Bronchial epithelial cell (primary cell): ENCODE results near the gene RFX1. TPM values are rescaled to one million over a fixed set of nuclear protein-coding genes. Genes with fewer than 3 reads are reported as not detected.
"Not testable (repeated sequence)": the region's sequence is repeated elsewhere in the genome, so short reads cannot be mapped to it uniquely, and the experiment has no call there.

Experiments used
- DNase-seq: peaks from one replicate; pipeline ENCODE4 v3.0.0-alpha.2; 2010; ENCODE audit warnings: low read depth
- FAIRE-seq: peaks from 2 replicates; lab custom pipeline; 2011; peaks lifted over from hg19 to GRCh38; lab: Jason Lieb, UNC
- H3K27me3 ChIP-seq: 2 replicates; pipeline ENCODE4 v1.5.1; 2011; ENCODE audit warnings: low read length; ENCODE audit not compliant: control insufficient read depth, insufficient read depth
- H3K36me3 ChIP-seq: 2 replicates; pipeline ENCODE4 v1.5.1; 2011; ENCODE audit warnings: low read length; ENCODE audit not compliant: control insufficient read depth, insufficient read depth
- H3K4me3 ChIP-seq: 2 replicates; pipeline ENCODE4 v1.5.1; 2011; ENCODE audit warnings: mild to moderate bottlenecking, low read depth, low read length, control low read depth
- total RNA-seq: library from RNA; depleted of rRNA; stranded (reverse); fragments of >200 nt; gene quantifications from 2 replicates; pipeline ENCODE4 v1.2.1, GENCODE V29; 2014
- TF ChIP-seq, protein P1 (sequence below): IDR thresholded peaks from 2 replicates; pipeline ENCODE4 v1.5.1; 2011; ENCODE audit warnings: mild to moderate bottlenecking, moderate library complexity, low read length, control low read depth, inconsistent platforms; ENCODE audit not compliant: insufficient read depth, severe bottlenecking

The RFX1 gene
- total RNA-seq, 1 donor from 2014 or later = 0.79 TPM

DNA sequence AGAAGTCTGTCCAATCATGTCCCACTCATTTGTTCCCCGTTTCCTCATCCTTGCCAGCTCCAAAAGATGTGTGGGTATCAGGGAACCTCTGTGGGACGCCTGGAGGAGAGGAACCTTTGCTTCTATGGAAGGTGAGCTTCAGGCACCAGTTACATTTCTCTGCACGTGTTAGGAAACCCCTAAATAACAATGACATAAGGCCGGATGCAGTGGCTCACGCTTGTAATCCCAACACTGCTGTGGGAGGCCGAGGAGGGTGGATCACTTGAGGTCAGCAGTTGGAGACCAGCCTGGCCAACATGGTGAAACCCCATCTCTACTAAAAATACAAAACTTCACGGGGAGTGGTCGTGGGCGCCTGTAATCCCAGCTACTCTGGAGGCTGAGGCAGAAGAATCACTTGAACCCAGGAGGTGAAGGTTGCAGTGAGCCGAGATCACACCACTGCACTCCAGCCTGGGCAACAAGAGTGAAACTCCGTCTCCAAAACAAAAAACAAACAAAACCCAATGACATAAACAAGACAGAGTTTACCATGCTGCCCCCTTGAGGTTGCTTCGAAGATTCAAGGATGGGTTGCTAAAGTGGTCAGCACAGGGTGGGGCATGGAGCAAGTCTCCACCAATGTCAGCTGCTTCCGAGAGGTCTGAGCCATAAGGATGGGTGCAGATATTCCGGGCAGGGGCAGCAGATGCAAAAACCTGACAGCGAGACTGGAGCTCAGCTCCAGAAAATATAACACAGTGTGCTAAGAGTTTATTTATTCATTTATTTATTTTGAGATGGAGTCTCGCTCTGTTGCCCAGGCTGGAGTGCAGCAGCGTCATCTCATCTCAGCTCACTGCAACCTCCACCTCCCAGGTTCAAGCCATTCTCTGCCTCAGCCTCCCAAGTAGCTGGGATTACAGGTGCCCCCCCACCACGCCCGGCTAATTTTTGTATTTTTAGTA lies 36.8 kb upstream of the RFX1 start:
- not testable (repeated sequence) for H3K4me3 ChIP-seq, FAIRE-seq, H3K36me3 ChIP-seq, H3K27me3 ChIP-seq
- DNase-seq = peak; percentile 71
- TF ChIP-seq, protein P1, sequence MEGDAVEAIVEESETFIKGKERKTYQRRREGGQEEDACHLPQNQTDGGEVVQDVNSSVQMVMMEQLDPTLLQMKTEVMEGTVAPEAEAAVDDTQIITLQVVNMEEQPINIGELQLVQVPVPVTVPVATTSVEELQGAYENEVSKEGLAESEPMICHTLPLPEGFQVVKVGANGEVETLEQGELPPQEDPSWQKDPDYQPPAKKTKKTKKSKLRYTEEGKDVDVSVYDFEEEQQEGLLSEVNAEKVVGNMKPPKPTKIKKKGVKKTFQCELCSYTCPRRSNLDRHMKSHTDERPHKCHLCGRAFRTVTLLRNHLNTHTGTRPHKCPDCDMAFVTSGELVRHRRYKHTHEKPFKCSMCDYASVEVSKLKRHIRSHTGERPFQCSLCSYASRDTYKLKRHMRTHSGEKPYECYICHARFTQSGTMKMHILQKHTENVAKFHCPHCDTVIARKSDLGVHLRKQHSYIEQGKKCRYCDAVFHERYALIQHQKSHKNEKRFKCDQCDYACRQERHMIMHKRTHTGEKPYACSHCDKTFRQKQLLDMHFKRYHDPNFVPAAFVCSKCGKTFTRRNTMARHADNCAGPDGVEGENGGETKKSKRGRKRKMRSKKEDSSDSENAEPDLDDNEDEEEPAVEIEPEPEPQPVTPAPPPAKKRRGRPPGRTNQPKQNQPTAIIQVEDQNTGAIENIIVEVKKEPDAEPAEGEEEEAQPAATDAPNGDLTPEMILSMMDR = peak; percentile 64

DNA sequence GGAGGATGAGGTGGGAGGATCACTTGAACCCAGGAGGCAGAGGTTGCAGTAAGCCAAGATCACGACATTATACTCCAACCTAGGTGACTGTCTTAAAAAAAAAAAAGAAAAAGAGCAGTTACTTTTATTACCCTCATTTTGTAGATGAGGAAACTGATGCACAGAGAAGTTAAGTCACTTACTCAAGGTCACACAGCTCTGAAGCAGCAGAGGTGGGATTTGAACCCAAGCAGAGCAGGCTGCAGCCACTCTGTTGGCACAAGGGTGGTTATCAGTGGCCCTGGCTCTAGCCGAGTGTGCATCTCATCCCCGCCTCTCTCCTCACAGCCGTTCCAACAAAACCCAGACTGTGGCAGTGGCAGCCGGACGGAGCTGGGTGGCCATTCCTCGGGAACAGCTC lies 33.1 kb upstream of the RFX1 start:
- no peak for DNase-seq
- Histone ChIP-seq H3K4me3 (no peak overlapping the region), H3K36me3 (no peaks in the 10 kb centered on the region), H3K27me3 (no peaks in the 10 kb centered on the region)
- no peak for FAIRE-seq
- TF ChIP-seq, protein P1 = no peak

DNA sequence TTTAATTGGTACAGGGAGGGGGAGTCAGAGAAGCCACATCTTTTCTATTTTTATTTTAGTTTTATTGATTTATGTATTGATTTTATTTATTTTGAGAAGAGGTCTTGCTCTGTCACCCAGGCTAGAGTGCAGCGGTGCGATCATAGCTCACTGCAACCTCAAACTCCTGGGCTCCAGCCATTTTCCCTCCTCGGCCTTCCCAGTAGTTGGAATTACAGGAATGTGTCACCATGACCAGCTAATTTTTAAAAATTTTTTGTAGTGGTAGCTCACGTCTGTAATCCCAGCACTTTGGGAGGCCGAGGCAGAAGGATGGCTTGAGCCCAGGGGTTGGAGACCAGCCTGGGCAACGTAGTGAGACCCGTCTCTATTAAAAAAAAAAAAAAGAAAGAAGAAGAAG lies 29.6 kb upstream of the RFX1 start:
- no peaks in the 10 kb centered on the region for H3K27me3 ChIP-seq
- no peak overlapping the region for H3K4me3 ChIP-seq
- no peaks in the 10 kb centered on the region for H3K36me3 ChIP-seq
- TF ChIP-seq, protein P1 = no peak
- no peak for FAIRE-seq
- no peak for DNase-seq

DNA sequence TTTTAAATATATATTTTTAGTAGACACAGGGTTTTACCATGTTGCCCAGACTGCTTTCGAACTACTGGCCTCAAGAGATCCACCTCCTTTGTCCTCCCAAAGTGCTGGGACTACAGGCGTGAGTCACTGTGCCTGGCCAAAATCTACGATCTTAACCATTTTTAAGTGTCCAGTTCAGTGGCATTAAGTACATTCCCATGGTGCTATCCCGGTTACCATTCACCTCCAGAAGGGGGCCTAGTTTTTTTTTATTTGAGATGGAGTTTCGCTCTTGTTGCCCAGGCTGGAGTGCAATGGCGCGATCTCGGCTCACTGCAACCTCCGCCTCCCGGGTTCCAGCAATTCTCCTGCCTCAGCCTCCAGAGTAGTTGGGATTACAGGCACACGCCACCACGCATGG lies 29.0 kb upstream of the RFX1 start:
- H3K27me3 ChIP-seq, H3K4me3 ChIP-seq, DNase-seq, FAIRE-seq, H3K36me3 ChIP-seq: not testable (repeated sequence)

DNA sequence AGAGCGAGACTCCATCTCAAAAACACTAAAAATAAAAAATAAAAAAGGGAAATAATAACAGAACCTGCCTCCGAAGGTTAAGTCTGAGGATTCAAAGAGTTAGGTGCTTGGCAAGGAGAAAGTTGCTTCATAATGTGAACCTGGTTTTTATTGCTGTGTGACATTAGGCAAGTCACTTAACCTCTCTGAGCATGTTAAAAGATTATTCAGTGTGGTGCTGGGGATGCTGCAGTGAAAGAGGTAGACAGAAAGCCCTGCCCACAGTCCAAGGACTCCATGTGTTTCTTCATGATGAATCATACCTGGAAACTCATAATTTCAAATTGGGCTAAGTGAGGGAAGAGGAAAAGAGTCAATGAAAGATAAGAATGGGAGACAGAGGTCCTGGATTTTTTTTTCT lies 27.8 kb upstream of the RFX1 start:
- no peaks in the 10 kb centered on the region for H3K27me3 ChIP-seq
- peak; percentile 35 for DNase-seq
- H3K36me3 ChIP-seq = no peaks in the 10 kb centered on the region
- no peak for FAIRE-seq
- TF ChIP-seq, protein P1 = no peak
- H3K4me3 ChIP-seq = no peak overlapping the region

DNA sequence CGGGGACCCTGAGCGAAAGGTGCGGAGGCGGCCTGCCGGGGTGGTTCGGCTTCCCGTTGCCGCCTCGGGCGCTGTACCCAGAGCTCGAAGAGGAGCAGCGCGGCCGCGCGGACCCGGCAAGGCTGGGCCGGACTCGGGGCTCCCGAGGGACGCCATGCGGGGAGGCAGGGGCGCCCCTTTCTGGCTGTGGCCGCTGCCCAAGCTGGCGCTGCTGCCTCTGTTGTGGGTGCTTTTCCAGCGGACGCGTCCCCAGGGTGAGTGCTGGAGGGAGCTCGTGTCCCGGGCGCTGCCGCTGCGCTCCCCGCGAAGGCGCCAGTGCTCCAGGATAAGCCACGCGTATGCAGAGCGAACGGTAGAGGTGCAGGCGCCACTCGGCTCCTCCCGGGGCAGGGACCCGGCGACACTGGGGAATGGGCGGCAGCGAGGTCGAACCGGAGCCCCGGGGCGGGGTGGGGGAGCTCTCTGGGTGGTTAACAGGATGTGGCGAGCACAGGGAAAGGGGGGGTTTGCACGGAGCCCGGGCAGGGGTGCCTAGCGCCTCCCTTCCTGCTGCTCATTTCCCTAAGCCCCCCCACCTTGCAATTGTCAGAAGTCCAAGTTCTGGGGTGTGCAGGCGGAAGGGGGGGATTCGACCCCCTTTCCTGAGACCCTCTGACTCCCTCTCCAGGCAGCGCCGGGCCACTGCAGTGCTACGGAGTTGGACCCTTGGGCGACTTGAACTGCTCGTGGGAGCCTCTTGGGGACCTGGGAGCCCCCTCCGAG lies 25.8 kb upstream of the RFX1 start, which contains the start of gene IL27RA:
Gene IL27RA, plus strand, starts transcription at position 44 of the 762 bp plus-strand sequence. Its CDS starts 111 bp downstream, at position 155.
- peak within 1 kb of the TSS; percentile 52 for H3K4me3 ChIP-seq
- H3K27me3 ChIP-seq = no peaks in the 10 kb centered on the region
- no peaks in the 10 kb centered on the region for H3K36me3 ChIP-seq
- TF ChIP-seq, protein P1 = peak; percentile 55
- FAIRE-seq (no peak), DNase-seq (peak; percentile 13)
